GM18511 (cell line): ENCODE data around the gene TMEM243.
A peak's percentile ranks its signal among the peaks of the same experiment; 100 is the strongest.
"Not testable (repeated sequence)": the region's sequence is repeated elsewhere in the genome, so short reads cannot be mapped to it uniquely, and the experiment has no call there.

Experiments used
- ATAC-seq: cut with Tn5 transposase; IDR thresholded peaks from one replicate; pipeline ENCODE4 v1.9.1; 2021; ENCODE audit warnings: mild to moderate bottlenecking, moderate library complexity; ENCODE audit not compliant: unreplicated experiment

Gene TMEM243, protein sequence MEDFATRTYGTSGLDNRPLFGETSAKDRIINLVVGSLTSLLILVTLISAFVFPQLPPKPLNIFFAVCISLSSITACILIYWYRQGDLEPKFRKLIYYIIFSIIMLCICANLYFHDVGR

DNA sequence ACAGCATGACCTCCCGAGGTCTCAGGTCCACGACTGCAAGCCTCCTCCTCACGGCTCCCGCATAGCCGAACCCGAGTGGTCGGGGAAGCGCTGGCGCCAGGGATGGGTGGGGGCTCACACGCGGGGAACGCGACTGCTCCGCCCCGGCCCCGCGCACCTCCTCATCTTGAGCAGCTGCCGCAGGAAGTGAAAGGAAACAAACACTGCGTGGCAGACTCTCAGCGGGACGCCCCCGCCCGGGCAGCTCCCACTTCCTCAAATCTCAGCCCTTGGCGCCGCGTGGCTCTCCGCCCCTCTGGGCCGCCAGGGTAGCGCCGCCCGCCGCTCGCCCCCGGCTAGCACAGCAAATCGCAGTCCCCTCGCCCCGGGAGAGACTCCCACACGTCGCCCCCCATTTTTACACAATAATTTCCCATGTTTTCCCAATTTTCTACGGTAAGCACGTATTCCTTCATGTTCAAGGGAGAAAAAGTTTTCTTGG is at the start of gene TMEM243:
Gene TMEM243, minus strand, starts transcription at position 188 of the 481 bp plus-strand sequence. CDS start 229 bp downstream, outside the sequence.
- peak; percentile 54 for ATAC-seq

DNA sequence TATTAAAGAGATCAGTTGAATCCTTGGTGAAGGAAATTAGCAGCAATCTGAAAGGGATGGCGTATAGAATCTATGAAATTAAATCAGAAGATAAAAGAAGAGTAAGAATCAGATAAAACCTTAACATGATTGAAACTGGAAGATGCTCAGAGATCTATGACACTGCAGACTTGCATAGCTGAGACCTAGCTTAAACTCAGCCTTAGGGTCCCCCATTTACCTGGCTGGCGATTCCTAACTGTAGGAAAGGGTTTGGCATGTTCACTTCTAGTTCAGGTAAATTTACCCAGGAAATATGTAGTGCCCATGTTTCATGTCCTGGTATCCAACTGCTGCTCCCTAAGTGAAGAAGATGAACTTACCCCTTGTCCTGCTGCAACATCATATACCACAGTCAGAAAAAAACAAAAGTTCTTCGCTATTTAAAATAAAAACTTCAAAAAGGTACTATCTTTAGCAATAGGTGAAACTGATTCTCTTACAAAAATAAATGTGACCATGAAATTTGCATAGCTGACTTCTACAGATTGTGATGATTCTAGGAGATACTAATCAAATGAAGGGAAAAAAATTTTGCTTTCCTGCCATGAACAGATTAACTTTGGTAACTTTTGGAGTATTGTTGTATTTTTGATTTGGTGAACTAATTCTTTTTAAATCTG is 47.8 kb upstream of the TMEM243 start:
- ATAC-seq: peak; percentile 86

DNA sequence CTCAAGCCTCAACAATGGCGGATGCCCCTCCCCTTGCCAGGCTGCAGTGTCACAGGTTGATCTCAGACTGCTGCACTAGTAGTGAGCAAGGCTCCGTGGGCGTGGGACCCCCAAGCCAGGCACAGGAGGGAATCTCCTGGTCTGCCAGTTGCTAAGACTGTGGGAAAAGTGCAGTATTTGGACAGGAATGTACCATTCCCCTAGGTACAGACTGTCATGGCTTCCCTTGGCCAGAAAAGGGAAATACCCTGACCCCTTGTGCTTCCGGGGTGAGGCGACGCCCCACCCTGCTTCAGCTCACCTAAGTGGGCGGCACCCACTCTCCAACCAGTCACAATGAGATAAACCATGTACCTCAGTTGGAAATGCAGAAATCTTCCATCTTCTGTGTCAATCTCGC is 44.0 kb upstream of the TMEM243 start:
- ATAC-seq: no peak

DNA sequence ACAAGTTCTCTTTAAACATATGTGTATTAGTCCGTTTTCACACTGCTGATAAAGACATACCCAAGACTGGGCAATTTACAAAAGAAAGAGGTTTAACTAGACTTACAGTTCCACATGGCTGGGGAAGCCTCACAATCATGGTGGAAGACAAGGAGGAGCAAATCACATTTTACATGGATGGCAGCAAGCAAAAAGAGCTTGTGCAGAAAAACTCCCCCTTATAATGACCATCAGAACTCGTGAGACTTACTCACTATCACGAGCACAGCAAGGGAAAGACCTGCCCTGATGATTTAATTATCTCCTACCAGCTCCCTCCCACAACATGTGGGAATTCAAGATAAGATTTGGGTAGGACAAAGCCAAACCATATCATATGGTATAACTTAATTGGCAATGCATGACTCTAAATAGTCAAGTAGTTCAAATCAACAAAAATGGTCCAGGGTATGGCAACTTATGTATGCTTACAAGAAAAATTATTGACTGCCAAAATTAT is 34.1 kb upstream of the TMEM243 start:
- no peak for ATAC-seq

DNA sequence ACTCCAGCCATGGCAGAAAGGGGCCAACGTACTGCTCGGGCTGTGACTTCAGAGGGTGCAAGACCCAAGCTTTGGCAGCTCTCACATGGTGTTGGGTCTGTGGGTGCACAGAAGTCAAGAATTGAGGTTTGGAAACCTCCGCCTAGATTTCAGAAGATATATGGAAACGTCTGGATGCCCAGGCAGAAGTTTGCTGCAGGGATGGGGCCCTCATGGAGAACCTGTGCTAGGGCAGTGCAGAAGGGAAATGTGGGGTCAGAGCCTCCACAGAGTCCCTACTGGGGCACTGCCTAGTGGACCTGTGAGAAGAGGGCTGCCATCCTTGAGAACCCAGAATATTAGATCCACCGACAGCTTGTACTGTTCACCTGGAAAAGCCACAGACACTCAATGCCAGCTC is 26.1 kb upstream of the TMEM243 start:
- not testable (repeated sequence) for ATAC-seq

DNA sequence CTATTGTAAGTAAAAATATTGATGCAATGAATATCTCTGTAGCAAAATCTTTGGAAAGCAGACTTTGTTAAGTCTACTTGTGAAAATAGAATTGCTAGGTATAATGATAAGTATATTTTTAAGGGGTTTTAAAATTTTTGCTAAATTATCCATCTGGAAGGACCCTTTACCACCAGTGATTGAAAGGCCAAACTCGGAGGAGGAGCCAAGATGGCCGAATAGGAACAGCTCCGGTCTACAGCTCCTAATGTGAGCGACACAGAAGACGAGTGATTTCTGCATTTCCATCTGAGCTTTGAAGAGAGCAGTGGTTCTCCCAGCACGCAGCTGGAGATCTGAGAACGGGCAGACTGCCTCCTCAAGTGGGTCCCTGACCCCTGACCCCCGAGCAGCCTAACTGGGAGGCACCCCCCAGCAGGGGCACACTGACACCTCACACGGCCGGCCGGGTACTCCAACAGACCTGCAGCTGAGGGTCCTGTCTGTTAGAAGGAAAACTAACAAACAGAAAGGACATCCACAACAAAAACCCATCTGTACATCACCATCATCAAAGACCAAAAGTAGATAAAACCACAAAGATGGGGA is 19.0 kb upstream of the TMEM243 start:
- ATAC-seq: not testable (repeated sequence)

DNA sequence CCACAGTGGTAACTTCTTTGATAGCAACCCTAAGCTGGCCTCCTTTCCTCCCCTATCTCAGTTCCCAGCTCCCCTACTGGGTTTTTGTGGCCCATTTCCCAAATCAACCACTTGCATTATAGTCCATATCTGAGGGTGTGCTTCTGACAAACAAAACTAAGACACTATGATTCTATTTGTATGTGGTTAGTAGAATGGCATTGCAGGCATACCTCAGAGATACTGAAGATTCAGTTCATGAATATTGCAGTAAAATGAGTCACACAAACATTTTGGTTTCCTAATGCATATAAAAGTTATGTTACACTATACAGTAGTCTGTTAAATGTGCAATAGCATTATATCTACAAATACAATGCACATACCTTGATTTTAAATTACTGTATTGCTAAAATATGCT is 15.4 kb upstream of the TMEM243 start:
- ATAC-seq: no peak

DNA sequence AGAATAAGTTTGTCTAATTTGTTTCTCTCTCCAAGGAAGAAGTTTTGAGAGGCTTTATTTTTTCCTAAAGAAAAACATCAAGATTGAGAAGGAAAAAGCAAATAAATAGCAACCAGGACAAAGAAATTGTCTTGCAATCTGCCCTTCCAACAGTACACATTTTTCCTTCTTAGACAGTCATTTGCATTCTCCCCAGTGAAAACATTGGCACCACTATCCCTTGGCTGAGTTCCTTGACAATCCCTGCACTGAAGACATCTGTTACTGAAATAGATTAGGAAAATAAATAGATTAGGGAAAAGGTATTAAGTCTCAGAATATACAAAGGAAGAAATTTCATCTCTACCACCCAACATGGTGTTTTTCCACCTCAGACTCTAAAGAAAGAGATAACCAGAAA is 12.2 kb upstream of the TMEM243 start:
- ATAC-seq: no peak

DNA sequence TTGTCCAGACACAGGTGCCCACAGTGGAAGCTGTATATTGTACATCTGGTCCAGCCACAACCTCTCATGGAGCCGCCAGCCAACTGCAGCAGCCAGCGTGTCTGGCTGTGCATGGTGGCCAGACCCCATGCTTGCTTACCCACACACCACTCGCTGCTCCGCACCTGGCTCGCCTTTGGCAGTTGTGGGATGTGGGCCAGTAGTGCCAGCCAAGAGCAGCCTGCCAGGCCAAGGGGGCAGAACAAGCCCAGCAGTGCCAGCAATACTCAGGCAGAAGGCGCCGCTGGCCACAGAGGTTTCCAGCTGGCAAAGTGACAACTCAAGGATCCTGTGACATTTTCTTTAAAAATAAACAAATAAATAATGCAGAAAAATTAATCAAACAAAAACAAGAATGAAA is 11.7 kb upstream of the TMEM243 start:
- no peak for ATAC-seq

DNA sequence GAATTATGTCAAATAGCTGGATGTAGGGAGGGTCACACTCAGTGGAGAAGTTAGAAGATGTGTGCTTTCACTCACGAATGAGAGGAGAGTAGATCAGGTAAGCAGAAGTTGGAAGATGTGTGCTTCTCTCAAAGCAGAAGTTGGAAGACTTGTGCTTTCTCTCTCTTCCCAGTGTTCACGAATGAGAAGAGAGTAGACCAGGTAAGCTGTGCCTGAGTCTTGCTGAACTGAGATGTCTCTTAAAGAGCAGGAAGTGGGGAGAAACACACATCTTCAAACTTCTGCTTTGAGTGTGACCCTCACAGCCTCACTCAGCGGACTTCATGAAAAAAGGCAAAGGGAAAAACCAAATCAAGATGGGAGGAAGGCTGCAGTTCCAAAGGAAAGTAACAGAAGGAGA is 7.0 kb upstream of the TMEM243 start:
- ATAC-seq: peak; percentile 68

DNA sequence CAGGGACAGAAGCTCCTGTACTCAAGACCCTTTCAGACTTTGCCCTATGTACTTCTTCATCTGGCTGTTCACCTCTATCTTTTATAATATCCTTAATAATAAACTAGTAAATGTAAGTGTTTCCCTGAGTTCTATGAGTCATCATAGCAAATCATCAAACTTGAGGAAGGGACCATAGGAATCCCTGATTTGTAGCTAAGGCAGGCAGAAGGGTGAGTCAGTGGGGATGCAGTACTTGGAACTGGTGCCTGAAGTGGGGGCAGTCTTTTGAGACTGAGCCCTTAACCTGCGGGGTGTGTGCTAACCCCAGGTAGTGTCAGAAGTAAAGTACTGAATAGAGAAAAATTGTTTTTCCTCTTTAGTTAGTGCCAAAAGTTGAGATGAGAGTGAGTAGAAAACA is 6.2 kb upstream of the TMEM243 start:
- ATAC-seq: no peak

DNA sequence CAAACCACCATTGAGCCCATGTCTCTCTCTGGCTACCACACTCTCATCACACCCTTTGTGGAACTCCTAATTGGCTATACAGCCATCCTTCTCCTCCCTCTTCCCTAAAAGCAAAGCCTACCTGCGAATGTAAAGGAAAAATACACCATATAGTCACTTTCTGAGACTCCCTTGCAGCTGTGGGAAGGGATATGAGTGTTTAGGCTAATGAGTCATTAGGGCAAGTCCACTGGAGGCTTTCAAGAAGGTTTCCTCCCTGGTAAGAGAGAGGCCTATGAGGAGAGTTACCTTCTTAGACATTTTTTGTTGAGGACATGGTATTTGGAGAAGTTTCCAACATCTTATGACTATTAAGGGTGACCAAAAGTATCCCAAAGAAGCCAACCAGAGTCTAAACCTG is 4.1 kb upstream of the TMEM243 start:
- ATAC-seq: no peak

DNA sequence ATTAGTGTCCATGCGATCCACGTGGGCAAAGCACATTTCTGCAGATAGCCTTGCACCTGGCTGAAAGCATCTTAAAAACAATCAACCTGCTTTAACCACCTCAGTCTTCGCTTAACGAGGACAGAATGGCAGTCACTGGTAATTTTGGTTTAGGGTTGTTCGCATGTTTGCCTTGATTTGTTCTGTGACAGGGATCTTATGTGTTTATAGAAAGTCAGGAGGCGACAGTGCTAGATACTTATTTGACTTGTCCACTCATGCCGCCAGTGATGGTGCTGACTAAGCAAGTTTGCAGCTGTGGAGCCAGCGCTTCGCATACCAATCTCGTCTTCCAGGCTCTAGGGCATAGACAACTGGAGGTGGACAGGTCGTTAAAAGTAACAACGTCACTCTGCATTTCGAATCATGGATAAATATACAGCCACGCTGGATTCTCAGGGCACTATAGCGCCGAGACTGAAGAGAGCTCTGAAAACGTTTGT is 1.2 kb upstream of the TMEM243 start:
- no peak for ATAC-seq

DNA sequence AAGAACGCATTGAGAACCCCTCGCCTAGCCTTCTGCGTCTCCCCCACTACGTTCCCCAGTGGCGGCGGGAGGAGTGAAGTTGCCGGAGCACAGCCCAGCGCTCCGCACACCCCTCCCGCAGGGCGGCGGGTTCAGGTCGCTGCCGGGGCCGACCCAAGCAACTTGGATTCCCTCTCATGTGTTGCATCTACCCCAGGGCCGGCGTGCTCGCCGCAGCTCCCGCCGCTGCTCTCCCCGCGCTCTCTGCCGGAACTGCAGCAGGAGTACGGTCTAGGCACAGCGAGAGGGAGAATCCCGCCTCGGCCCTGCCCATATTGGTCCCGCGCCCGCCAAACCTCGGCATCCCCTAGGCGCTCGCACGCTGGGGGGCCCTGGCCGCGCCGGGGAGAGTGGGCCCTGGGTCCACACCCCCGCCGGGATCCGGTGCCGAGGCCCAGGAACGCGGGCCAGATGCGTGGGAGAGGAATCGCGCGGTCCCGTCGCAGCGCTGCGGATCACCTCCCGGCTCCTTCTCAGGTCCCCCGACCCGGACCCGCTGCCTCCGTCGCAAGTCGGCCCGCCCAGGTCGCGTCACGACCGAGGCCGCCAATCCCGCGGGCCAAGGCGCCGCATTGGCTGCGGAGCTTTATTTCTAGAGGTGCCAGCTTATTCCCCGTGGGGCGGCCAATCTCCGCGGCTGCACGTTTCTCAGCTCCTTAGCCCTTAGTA is 648 bp upstream of the TMEM243 start:
- peak; percentile 42 for ATAC-seq

DNA sequence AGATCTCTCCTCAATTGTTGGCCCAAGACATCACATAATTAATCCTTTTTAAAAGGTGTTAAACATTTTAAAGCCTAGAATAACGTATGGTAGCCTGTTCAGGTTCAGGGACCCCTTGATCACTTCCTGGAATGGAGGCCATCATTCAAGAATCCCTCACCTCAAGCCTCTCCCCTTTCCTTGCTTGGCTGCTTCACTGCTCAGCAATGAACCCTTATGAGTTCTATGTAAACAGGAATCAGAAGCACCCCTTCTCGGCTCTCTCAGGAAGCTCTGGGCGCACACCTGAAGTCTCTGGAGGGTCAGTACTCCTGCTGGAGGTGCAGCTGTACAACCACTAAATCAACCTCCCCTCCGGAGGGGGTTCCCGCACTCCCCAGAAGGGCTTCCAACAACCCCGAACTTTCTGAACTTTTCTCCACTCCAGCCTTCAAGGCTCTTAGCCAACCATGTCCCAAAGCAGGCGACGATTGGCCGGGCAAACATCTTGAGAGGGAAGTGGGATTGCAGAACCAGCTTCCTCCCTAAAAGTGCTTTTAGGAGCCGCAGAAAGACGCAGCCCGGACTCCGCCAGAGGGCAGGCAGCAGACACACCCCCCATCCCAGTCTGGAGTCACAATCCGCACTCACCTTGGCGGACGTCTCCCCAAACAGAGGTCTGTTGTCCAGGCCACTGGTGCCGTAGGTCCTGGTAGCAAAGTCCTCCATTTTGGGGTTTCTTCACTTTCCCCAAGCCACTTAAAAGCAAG is 562 bp downstream of the TMEM243 start:
- peak; percentile 7 for ATAC-seq

DNA sequence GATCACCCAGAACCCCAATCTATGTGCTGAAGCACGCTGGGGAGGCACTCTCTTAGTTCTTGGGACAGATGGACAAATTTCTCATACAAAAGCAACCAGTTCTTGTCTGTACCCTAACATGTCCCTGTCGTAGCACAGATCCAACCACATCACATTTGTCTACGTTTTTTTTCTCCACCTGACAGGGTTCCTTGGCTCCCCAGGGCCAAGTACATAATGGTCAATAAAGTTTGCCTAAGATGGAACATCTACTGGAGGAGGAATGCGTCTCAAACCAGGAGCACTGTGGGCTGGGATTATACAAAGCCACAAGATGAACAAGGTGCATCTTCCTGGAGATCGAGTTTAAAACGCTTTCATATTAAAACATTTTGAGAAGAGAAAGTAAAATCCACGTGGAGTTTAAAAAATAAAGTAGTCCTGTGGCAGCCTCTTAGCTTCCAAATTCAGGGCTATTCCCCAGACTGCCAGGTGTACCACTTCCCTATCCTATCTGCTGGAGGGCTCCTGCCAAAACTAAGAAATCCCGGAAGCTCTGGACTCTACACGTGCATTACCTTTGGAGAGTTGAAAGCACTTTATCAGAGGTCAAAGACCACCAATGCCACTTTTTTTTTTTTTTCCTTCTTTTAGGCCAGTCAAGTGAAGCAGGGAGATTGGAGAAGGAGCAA is 1.4 kb downstream of the TMEM243 start:
- ATAC-seq: no peak

DNA sequence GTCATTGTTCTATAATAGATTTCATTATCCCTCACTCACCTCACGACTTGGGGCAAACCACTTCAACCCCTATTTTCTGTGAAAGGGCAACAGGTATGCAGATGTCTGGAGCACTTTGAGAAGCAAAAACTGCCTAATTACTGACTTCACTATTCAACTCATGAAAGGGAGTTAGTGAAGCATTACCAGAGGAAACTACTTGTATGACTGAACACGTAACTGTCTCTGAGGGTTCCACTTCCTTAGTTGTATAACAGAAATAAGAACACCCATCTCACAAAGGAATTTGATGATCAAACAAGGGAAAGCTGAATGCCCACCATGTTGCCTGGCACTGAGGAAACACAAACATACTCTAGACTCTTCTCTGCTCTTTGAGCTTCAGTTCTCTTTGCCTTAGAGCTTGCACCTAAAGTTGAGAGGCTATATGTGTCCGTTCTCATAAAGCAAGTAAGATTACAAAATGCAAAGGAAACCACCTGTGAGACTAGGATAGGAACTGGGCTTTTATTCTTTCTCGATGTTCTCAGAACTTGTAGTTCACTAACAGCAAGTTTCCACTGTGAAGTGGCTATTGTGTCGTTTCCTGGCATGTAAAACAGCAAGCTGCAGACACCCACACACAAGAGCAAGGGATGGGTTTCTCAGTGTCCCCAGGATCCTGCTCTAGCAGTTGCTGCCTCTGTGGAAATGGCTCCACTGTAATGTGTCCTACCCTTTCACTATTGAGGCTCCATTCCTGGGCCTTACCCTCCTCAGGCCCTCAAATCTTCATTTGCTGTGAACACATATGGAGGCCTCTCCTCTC is 2.6 kb downstream of the TMEM243 start:
- ATAC-seq: peak; percentile 60

DNA sequence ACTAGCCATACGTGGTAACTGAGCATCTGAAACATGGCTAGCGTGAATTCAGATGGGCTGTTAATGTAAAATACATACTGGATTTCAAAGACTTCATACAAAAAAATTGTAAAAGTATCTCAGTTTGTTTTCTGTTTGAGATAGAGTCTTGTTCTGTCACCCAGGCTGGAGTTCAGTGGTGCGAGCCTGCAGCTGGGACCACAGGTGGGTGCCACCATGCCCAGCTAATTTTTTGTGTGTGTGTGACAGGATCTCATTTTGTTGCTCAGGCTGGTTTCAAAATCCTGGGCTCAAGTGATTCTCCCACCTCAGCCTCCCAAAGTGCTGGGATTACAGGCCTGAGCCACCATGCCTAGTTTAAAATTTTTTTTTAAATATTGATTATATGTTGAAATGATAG is 4.5 kb downstream of the TMEM243 start:
- no peak for ATAC-seq

DNA sequence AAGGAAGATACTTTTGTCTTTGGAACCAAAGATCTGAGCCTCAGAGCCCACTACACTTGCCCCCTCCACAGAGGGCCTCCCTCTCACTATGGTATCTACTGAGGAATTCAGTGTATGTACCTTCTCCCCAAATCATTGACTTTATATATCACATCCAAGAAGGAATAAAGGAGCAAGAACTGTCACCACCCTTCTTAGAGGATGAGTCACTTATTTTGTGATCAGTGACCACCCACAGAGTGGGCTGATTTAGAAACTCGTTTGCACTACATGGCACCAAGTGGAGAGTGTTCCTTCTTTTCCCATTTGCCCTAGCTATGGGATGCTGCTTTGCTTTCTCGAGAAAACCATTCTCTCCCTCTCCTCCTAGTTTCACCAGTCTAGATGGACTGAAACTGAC is 5.7 kb downstream of the TMEM243 start:
- ATAC-seq: no peak
